HG03108 (cell line): ENCODE results near the gene AP4S1.
"Not testable (repeated sequence)": the region's sequence is repeated elsewhere in the genome, so short reads cannot be mapped to it uniquely, and the experiment has no call there.

ENCODE experiments used
- ATAC-seq: cut with Tn5 transposase; IDR thresholded peaks from one replicate; pipeline ENCODE4 v1.9.1; 2021; ENCODE audit warnings: moderate library complexity; ENCODE audit not compliant: unreplicated experiment

AP4S1 gene

DNA sequence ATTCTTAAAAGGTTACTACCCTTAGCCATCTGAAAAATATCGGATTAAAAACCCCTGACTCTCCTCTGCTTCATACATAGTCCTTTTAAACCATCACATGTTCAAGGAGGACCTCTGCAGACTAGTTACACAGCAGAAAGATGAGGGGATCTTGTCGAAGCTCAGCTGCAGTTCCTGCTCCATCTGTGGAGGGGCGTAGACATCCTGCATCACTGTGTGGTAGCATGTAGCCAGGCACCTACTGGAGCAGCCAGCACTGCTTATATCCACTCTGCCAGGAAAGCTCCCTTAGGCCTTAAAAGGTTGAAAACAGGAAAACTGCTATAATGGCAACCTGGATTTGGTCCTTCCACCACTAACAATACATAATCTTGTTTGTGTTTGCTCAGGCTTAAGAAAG lies 58.3 kb downstream of the AP4S1 start:
- ATAC-seq = no peak

DNA sequence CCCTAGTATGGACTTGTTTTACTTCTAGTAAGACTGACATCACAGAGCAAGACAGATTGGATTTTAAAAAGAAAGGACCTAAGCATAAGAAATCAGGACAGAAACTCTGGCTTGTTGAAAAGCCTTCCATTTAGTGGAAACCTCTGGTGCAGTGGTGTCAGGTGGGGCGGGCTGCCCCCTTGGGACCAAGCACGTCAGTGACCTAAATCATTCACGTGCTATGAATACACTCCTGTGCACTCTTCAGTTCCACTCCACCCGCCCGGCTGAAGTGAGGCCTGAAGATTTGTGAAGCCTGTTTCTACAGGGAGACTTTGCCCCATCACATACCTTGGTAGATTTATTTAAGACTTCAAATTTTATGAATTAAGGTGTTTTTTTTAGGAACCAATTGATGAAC lies 58.9 kb downstream of the AP4S1 start:
- ATAC-seq = peak; percentile 70

DNA sequence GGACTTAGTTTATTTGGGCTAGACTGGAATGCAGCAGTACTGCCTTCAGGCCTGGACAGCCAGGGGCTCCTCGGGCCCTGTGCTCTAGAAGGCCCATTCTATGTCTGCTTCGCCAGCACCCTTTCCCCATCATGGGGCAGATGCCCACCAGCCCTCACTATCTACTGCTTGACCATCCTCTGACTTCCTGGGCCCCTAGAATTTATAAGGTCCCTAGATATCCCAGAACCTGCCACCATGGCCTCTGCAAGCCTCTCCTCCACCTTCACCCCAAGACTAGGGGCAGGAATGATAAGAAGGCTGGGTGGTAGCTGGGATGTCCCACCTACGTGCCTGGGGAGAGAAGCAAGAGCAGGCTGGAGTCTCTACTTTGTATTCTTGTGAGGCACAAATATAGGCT lies 59.6 kb downstream of the AP4S1 start:
- ATAC-seq = no peak

DNA sequence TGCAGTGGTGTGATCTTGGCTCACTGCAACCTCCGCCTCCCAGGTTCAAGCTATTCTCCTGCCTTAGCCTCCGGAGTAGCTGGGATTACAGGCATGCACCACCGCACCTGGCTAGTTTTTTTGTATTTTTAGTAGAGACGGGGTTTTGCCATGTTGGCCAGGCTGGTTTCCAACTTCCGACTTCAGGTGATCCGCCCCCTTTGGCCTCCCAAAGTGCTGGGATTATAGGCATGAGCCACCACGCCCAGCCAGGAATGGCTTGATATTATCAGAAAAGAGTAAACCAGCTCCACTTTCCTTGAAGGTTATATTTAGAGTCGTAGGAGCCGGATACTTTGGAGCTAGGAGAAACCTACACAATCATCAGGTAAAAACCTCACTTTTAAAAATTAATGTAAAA lies 61.0 kb downstream of the AP4S1 start:
- ATAC-seq = not testable (repeated sequence)

DNA sequence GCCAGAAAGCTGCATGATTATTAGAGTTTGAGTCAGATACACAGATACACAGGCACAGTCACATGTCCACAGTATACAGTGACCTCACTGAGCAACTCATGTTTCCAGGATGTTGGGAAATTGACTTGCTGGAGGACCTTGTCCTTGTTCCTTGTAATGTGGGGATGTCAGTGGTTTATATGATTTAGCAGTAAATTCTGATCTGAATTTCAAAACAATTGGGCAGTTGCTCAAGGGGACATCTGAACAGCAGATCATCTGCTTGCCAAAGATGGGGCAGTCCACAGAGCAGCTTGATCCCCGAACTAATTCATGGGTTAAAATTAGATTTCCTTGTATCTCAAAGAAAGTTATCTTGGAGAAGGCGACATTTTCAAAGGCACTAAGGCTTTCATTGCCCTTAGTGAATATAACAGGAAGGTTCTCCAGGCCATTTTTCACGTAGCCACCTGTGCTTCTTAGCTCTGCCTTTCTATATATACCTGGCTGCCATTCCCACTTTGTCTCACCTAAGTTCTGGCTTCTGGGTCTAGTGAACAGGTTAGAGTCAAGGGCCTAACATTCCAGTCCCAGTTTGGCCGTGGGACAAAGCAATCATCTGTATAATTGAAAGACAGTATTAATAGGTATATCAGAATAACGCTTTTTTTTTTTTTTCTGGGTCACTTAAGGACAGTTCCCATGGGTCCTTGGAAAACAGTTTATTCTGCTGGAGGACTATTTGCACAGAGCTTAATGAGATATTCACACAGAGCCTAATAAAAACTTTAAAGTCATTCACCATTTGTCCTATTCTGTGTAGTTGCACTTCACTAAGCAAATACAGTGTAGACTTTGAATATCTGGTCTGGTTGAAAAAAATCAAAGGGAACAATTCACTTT lies 65.7 kb downstream of the AP4S1 start:
- ATAC-seq = no peak

DNA sequence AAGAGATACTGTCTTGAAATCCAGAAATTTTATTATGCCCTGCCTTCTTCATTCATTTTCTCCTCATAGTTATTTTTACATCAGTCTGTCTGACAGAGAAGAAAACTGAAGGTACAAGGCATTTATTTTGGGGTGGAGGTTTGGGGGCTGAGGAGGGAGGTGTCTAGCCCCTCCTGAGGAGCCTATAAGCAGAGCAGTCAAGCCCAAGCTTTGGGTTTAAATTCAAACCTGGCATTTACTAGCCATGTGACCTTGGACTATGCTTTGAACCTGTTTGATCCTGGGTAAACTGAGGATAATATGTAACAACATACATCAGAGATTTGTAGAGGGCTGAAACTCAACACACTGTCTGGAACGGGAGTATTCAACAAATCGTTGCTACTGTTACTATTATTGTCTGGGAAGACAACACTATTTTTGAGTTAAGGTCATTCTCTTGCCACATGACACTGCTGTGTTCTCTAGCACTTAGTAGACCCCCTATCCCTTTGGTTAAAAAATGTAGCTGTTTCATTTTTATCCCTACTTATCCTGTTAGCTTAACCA lies 66.8 kb downstream of the AP4S1 start:
- ATAC-seq = no peak

DNA sequence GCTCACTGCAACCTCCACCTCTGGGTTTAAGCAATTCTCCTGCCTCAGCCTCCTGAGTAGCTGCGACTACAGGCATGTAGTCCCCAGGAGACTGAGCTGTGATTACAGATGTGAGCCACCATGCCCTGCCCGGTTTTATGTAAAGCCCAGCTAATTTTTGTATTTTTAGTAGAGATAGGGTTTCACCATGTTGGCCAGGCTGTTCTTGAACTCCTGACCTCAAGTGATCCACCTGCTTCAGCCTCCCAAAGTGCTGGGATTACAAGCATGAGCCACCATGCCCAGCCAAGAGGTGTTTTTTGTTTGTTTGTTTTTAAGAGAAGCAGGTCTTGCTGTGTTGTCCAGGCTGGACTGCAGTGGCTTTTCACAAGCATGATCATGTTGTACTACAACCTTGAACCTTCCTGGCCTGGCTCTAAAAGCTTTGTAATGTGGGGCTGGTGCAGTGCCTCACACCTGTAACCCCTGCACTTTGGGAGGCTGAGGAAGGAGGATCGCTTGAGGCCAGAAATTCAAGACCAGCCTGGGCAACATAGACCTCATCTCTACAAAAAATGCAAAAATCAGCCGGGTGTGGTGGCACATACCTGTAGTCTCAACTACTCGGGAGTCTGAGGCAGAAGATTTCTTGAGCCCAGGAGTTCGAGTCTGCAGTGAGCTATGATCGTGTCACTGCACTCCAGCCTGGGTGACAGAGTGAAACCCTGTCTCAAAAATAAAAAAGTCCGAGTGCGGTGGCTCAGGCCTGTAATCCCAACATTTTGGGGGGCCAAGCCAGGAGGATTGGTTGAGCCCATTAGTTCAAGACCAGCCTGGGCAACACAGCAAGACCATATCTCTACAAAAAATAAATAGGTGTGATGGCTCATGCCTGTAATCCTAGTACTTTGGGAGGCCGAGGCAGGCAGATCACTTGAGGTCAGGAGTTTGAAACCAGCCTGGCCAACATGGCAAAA lies 68.7 kb downstream of the AP4S1 start:
- ATAC-seq = not testable (repeated sequence)

DNA sequence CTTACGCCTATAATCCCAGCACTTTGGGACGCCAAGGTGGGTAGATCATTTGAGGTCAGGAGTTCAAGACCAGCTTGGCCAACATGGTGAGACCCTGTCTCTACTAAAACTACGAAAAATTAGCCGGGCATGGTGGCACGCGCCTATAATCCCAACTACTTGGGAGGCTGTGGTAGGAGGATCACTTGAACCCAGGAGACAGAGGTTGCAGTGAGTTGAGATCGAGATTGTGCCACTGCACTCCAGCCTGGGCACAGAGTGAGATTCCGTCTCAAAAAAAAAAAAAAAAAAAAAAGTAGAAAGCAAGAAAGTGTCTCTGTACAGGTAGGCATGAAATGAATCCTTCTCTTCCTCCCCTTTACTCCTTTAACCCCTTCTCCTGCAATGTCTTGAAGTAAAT lies 70.4 kb downstream of the AP4S1 start:
- not testable (repeated sequence) for ATAC-seq

DNA sequence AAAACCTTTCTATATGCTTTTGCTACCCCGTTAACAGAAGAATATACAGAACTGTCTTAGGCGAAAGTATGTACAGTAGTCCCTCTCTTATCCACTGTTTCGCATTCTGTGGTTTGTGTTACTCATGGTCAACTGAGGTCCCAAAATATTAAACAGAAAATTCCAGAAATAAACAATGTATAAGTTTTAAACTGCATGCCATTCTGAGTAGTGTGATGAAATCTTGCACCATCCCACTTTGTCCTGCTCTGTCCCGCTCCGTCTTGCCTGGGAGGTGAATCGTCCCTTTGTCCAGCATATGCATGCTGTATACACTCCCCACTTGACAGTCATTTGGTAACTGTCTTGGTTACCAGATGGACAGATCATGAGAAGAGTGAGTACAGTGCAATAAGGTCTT lies 70.8 kb downstream of the AP4S1 start:
- ATAC-seq = no peak

DNA sequence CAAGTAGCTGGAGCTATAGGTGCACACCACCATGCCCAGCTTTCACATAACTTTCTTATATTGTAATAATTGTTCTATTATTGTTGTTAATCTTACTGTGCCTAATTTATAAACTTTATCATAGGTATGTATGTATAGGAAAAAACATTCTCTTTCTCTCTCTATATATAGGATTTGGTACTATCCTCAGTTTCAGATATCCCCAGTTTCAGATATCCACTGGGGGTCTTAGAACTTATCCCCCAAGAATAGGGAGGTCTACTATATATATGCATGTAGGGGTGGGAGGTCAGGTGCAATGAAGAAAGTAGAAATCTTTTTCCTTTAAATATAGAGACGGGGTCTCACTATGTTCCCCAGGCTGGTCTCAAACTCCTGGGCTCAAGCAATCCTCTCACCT lies 71.6 kb downstream of the AP4S1 start:
- no peak for ATAC-seq

DNA sequence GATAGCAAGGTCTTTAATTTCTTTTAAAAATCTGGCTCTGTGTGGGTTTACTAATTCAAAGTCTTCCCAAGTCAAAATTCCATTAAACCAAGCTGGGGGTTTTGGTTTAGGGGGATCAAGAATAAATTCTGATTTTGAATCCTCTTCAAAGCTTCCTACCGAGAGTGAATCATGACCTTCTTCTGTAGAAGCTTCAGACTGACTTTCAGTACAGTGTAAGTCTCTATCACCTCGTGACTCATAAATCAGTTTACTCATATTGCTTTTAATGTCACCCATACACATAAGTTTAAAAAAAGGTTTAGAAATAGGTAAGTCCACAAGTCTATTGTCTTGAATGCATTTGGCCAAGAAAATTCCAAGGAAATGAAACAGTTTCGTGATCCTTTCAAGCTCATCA lies 81.3 kb downstream of the AP4S1 start:
- no peak for ATAC-seq

DNA sequence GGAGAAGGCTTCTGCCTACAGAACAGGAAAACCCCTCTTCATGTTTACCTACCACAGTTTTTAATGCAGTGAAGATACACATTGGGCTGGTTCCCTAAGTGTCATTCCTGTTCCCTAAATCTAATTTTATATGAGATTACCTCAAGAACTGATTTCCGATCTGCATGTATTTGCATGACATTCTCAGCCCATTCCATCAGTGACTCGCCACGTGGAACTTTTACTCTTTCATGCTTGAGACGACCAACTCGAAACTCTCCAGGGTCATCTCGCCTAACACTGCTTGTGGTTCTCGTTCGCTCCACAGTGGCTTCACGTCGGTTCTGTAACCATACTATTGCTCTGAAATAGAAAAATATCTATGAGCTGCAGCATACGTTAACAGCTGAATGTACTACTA lies 83.8 kb downstream of the AP4S1 start:
- no peak for ATAC-seq

DNA sequence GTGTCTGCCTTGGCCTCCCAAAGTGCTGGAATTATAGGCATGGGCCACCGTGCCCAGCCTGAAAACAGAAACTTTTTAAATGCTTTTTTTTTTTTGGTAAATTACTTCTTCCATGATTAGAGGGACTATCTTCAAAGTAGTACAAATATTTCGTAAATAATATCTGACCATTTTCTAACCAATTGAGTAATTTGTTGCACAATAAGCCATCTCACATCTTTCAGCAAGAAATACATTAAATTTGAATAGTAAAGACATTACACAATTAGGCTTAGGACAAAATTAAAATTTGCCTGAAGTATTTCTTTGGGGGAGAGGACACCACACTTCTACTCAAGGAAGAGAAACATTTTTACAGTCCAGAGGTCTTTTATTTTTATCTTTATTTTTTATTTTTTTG lies 85.4 kb downstream of the AP4S1 start:
- no peak for ATAC-seq

DNA sequence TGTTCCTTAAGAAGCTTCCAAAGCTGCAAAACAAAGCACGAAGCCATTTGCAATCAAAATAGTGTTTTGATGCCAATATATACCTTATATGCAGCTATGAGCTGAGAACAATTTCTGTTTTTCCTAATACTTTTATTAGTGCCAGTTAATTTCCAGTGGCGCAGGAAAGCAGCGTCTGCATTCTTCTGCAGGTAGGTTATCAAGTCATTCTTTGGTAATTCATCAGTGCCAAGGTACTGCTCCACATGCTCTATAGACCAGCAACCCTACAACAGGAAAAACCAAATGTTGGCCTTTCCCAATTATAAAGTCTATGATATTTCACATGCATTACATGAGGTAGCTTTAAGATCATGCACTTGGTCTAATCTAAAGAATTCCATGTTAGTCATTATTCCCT lies 88.3 kb downstream of the AP4S1 start:
- ATAC-seq = no peak

DNA sequence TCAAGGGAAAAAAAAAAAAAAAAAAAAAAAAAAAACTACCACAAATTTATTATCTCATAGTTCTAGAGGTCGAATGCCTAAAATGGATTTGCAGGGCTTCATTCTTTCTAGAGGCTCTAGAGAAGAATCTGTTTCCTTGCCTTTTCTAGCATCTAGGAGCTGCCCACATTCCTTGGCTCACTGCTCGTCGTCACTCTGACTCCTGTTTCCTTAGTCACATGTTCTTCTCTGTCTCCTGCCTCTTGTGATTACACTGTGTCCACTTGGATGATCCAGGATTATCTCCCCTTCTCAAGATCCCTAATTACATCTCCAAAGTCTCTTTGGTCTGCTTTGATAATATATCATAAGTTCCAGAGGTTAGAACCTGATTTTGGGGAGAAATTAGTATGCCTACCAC lies 93.4 kb downstream of the AP4S1 start:
- no peak for ATAC-seq

DNA sequence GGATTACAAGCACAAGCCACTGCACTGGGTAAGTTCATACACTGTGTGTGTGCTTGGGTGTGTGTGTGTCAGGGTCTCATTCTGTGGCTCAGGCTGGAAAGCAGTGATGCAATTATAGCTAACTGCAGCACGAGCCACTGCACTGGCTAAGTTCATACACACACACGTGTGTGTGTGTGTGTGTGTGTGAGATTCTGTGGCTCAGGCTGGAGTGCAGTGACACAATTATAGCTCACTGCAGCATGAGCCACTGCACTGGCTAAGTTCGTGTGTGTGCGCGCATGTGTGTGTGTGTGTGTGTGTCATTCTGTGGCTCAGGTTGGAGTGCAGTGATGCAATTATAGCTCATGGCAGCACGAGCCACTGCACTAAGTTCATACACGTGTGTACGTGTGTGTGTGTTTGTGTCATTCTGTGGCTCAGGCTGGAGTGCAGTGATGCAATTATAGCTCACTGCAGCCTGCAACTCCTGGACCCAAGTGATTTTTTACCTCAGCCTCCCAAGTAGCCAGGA lies 96.7 kb downstream of the AP4S1 start:
- ATAC-seq = no peak

DNA sequence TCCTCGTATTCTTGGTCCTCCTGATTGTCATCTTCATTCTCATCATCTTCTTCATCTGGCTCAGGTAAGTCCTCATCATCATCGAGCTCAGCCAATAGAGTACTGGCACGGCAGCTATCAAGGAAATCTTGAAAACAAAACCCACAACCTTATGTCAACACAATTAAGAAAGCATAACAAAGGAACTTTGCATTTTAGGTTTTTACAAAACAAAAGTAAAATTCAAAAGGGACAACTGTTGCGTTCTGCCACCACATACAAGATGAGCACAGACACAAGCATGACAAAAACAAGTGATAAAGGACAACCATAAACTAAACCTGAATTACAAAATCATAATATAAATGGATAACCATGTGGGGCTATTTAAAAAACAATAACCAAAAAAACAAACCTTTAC lies 97.5 kb downstream of the AP4S1 start:
- ATAC-seq = no peak

DNA sequence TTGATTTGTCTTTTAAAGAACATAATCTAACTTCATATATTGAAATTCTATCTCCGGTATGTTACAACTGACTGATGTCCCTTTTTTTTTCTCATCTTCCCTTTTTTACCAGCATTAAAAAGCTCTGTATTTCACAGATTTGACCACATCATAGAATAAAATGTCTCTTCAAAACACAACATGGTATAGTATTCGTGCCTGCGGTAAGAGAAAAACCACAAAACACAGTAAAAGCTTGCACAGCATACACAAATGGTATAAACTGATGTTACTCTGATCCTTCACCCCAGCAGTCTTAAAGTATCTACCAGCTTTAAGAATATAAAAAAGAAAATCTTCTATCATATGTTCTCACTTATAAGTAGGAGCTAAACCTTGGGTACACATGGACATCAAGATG lies 98.7 kb downstream of the AP4S1 start:
- ATAC-seq = no peak

DNA sequence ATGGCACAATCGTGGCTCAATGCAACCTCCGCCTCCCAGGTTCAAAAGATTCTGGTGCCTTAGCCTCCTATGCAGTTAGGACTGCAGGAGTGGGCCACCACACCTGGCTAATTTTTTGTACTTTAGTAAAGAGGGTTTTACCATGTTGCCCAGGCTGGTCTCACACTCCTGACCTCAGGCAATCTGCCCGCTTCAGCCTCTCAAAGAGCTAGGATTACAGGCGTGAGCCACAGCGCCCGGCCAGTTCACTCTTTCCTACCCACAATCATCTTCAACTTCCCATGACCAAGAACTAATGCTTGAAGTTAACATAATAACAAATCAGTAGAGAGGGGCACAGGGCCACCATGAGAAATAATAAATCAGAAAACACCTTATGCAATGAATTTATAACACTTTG lies 99.8 kb downstream of the AP4S1 start:
- no peak for ATAC-seq

DNA sequence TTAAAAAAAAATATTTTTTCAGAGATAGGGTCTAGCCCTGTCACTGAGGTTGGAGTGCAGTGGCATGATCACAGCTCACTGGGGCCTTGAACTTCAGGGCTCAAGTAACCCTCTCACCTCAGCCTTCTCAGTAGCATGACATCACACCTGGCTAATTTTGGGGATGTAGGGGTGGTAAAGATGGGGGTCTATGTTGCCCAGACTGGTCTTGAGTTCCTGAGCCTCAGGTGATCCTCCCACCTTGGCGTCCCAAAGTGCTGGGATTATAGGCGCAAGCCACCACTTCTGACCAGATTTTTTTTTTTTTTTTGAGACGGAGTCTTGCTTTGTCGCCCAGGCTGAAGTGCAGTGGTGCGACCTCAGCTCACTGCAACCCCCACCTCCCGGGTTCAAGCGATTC lies 101.2 kb downstream of the AP4S1 start:
- ATAC-seq = no peak

DNA sequence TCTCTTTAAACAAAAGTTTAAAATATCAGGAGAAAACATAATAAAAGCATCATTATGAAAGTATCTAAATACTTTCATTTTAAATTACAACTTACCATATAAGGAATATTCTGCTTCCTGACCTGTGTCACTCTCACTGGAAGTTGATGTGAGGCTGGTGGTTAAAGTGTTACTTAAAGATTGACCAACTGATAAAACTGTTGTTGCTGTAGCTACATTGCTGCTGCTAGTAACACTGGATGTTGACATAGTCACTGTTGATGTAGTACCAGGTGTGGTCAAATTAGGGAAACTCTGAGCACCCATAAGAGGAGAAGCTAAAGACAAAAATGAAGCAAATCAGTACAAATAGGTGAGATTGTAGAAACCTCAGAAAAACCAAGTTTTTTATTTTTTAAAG lies 102.2 kb downstream of the AP4S1 start:
- ATAC-seq = peak; percentile 72
